GM12891 (cell line): ENCODE data around the gene ERO1B.

Experiments
- PAX5 ChIP-seq: IDR thresholded peaks from 2 replicates; pipeline ENCODE4 v1.6.1; 2011; ENCODE audit warnings: low read length, moderate library complexity, mild to moderate bottlenecking; ENCODE audit not compliant: insufficient read depth, severe bottlenecking
- POLR2A ChIP-seq: IDR thresholded peaks from 2 replicates; pipeline ENCODE4 v1.6.1; 2011; ENCODE audit warnings: low read depth, low read length, control low read depth
- POLR2AphosphoS5 ChIP-seq: IDR thresholded peaks from 2 replicates; pipeline ENCODE4 v1.6.1; 2011; ENCODE audit warnings: low read depth, low read length, control low read depth
- TAF1 ChIP-seq: IDR thresholded peaks from 2 replicates; pipeline ENCODE4 v1.6.1; 2011; ENCODE audit warnings: low read depth, low read length, control low read depth

DNA sequence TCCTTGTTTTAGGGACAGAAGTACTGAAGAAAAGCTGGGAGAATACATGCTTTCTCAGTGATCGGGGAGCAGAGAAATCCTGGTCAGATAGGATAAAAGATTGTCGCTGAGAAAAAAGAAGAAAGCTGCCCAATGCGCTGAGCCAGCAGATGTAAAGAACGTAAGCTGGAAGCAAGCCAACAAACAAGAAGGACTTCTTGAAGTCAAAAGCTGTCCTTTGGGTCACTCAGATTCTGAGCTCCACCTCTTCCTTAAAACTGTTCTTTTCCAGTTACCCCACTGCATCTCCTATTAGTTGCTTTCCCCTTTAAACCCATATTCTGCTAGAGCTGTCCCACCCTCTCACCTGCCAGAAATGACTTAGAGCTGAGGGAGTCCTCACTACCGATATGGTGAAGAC lies 74.6 kb downstream of the ERO1B start:
- TF ChIP-seq POLR2AphosphoS5 (no peak; the same call in 1 of the 2 replicates), POLR2A (no peak; the same call in 1 of the 2 replicates), TAF1 (no peak), PAX5 (no peak)
